HepG2 (cell line): ENCODE results near the gene SMIM43. TPM values are rescaled to one million over a fixed set of nuclear protein-coding genes. Genes with fewer than 3 reads are reported as not detected.

Source experiments
- ATAC-seq: fragments of 200-7000 bp; cut with Tn5 transposase; 3 replicates; pipeline ENCODE4 v1.9.1; 2020; ENCODE audit warnings: mild to moderate bottlenecking, moderate library complexity
- BruUV-seq: library from RNA; stranded (reverse); fragments of 400-500 nt; replicated peaks from 2 replicates; lab custom pipeline; 2021; lab: Mats Ljungman, UMichigan
- CTCF ChIA-PET: fragments of 300-600 bp; formaldehyde crosslinking; extraction: SDS; loops from one replicate; lab custom pipeline; 2021; ENCODE audit warnings: low total read pairs, inconsistent platforms, low intra/inter-chr PET ratio; lab: Yijun Ruan, JAX
- POLR2A ChIA-PET: fragments of 350-600 bp; sonication (Branson Sonifier 250); formaldehyde crosslinking; loops from one replicate; lab custom pipeline; 2020; ENCODE audit warnings: antibody characterized with exemption, inconsistent platforms; lab: Yijun Ruan, JAX
- DNase-seq: peaks from one replicate; pipeline ENCODE4 v3.0.0-alpha.2; 2015; ENCODE audit warnings: low spot score
- FAIRE-seq: peaks from 3 replicates; lab custom pipeline; 2011; peaks lifted over from hg19 to GRCh38; lab: Jason Lieb, UNC
- H2AFZ ChIP-seq: one replicate; pipeline ENCODE4 v1.6.1; 2011; ENCODE audit warnings: low read length, inconsistent platforms
- H3K27ac ChIP-seq: fragments of 300-600 bp; 3 replicates; pipeline ENCODE4 v1.8.0; 2011; ENCODE audit warnings: mixed run types, mild to moderate bottlenecking, mixed read lengths, low read length, inconsistent platforms; ENCODE audit not compliant: insufficient read depth; ENCODE audit errors: extremely low read length
- H3K27me3 ChIP-seq, 2 experiments: fragments of 200-600 bp in 1 of 2; 2 replicates in 1 of 2; 3 replicates in 1 of 2; pipeline versions ENCODE4 v1.6.0 to v1.8.0; 2011; ENCODE audit warnings: low read length in 2 of 2, mild to moderate bottlenecking in 2 of 2, moderate library complexity in 2 of 2, inconsistent platforms in 1 of 2; ENCODE audit not compliant: insufficient read depth in 2 of 2, control insufficient read depth in 1 of 2
- H3K36me3 ChIP-seq, 2 experiments: fragments of 200-600 bp in 1 of 2; replicated peaks in 1 of 2; 2 replicates in 1 of 2; 3 replicates in 1 of 2; pipeline versions ENCODE4 v1.5.1 to v1.8.0; 2011; ENCODE audit warnings: low read length in 2 of 2, inconsistent platforms in 1 of 2; ENCODE audit not compliant: insufficient read depth in 2 of 2, control insufficient read depth in 1 of 2
- H3K4me1 ChIP-seq: 2 replicates; pipeline ENCODE4 v1.5.1; 2012; ENCODE audit warnings: low read length, inconsistent platforms; ENCODE audit not compliant: insufficient read depth
- H3K4me2 ChIP-seq: 2 replicates; pipeline ENCODE4 v1.6.0; 2011; ENCODE audit warnings: low read depth, low read length, inconsistent platforms
- H3K4me3 ChIP-seq, 3 experiments: fragments of 200-600 bp in 1 of 3; sonication (generic), shearing (Covaris generic) in 1 of 3; replicated peaks in 1 of 3; 2 replicates each; pipeline ENCODE4 v1.5.1; 2011 to 2016; ENCODE audit warnings: low read length in 3 of 3, inconsistent platforms in 2 of 3, low read depth in 2 of 3, mild to moderate bottlenecking in 2 of 3, control low read depth in 1 of 3, mixed read lengths in 1 of 3; ENCODE audit not compliant: insufficient read depth in 1 of 3
- H3K79me2 ChIP-seq: one replicate; pipeline ENCODE4 v1.6.1; 2011; ENCODE audit warnings: low read length, inconsistent platforms; ENCODE audit not compliant: insufficient read depth
- H3K9ac ChIP-seq: 2 replicates; pipeline ENCODE4 v1.6.0; 2011; ENCODE audit warnings: mild to moderate bottlenecking, low read depth, low read length, inconsistent platforms; ENCODE audit not compliant: insufficient read depth
- H3K9me3 ChIP-seq: 2 replicates; pipeline ENCODE4 v1.5.1; 2012; ENCODE audit warnings: mild to moderate bottlenecking, low read length
- H4K20me1 ChIP-seq: 2 replicates; pipeline ENCODE4 v1.6.0; 2011; ENCODE audit warnings: inconsistent platforms, mild to moderate bottlenecking, low read length, moderate library complexity; ENCODE audit not compliant: insufficient read depth
- AGO2 ChIP-seq: fragments of 200-400 bp; formaldehyde crosslinking; optimal IDR thresholded peaks from 2 replicates; pipeline ENCODE3; 2017; ENCODE audit warnings: mild to moderate bottlenecking, low read depth, low read length, moderate library complexity
- CSRNP1 ChIP-seq: sonication (generic); formaldehyde crosslinking; IDR thresholded peaks from 2 replicates; pipeline ENCODE4 v1.8.1; 2023; ENCODE audit warnings: mild to moderate bottlenecking, missing genetic modification reagents
- EP300 ChIP-seq, 3 experiments: sonication (generic) in 1 of 3; formaldehyde crosslinking in 1 of 3; IDR thresholded peaks; 2 replicates each; pipeline versions ENCODE4 v1.5.1 to v1.6.1; 2011 to 2020; ENCODE audit warnings: low read depth in 2 of 3, low read length in 2 of 3, borderline replicate concordance in 1 of 3, improper control_type of control experiment in 1 of 3, mild to moderate bottlenecking in 1 of 3, missing genetic modification reagents in 1 of 3, moderate library complexity in 1 of 3
- JUNB ChIP-seq: sonication (generic); formaldehyde crosslinking; IDR thresholded peaks from 2 replicates; pipeline ENCODE4 v1.8.0; 2022; ENCODE audit warnings: missing genetic modification reagents, mild to moderate bottlenecking, borderline replicate concordance
- MXD4 ChIP-seq: IDR thresholded peaks from 2 replicates; pipeline ENCODE4 v1.6.1; 2016; ENCODE audit warnings: mild to moderate bottlenecking, missing biosample characterization, missing genetic modification reagents
- NCOA2 ChIP-seq: sonication (generic); formaldehyde crosslinking; IDR thresholded peaks from 2 replicates; pipeline ENCODE4 v1.8.0; 2022; ENCODE audit warnings: inconsistent platforms
- SRF ChIP-seq: IDR thresholded peaks from 2 replicates; pipeline ENCODE4 v1.6.1; 2011; ENCODE audit warnings: mild to moderate bottlenecking, low read depth, low read length, moderate library complexity
- ZNF468 ChIP-seq: sonication (generic); formaldehyde crosslinking; IDR thresholded peaks from 2 replicates; pipeline ENCODE4 v1.8.0; 2022; ENCODE audit warnings: mild to moderate bottlenecking, moderate library complexity, missing genetic modification reagents
- in situ Hi-C: cut with HindIII; loops from 2 replicates; pipeline ENCODE4 v1.10.0; 2017; ENCODE audit warnings: low pct_unique_long_range_greater_than_20kb; ENCODE audit not compliant: extremely low pct_ligation_motif_present
- intact Hi-C: fragments of 100-400 bp; cut with micrococcal nuclease; formaldehyde crosslinking; loops from one replicate; pipeline ENCODE4 v1.10.0; 2022; ENCODE audit not compliant: unreplicated experiment
- polyA plus RNA-seq, 8 experiments: library from polyadenylated mRNA; depleted of rRNA in 3 of 8; stranded (reverse) in 7 of 8; unstranded in 1 of 8; fragments of >200 nt; fragmentation: Illumina TruSeq in 4 of 8; extraction: Trizol in 4 of 8; gene quantifications; 2 replicates each; pipeline versions ENCODE4 v1.2.1 to v1.2.3, GENCODE V29; 2011 to 2016; ENCODE audit warnings: low read depth in 4 of 8, missing spikeins in 1 of 8, mixed read lengths in 1 of 8; ENCODE audit not compliant: insufficient read depth in 1 of 8
- total RNA-seq, 5 experiments: library from RNA; depleted of rRNA; stranded (reverse); fragments of >200 nt; fragmentation: Illumina TruSeq; extraction: Trizol; gene quantifications; 2 replicates each; pipeline ENCODE4 v1.2.3, GENCODE V29; 2016; ENCODE audit warnings: low read depth in 1 of 5

SMIM43 gene
- total and polyA plus RNA-seq, 2 of the 13 experiments (the other 11 are each of a cell fraction or from before 2014, with no cell fraction given), result not detected

GRCh38 chr4:121796283-121796682, 31.3 kb upstream of the SMIM43 start:
- Histone ChIP-seq H3K4me1 (peaks cover 61% of the 10 kb centered on the region), H3K9ac (no peak overlapping the region), H3K27me3 (no peaks in the 10 kb centered on the region; a peak in 1 of 5 replicates), H3K9me3 (no peaks in the 10 kb centered on the region), H2AFZ (no peak overlapping the region), H4K20me1 (no peaks in the 10 kb centered on the region), H3K4me2 (no peak overlapping the region), H3K36me3 (no peaks in the 10 kb centered on the region), H3K79me2 (peaks cover 1% of the 10 kb centered on the region), H3K27ac (no peak overlapping the region), H3K4me3 (no peak overlapping the region)
- no peak for FAIRE-seq
- no peak for ATAC-seq
- ChIA-PET CTCF (no interaction called here), POLR2A (no interaction called here)
- intact Hi-C loops (no loop called here), in situ Hi-C loops (no loop called here)
- no peak for DNase-seq
- BruUV-seq, result no TSS peak
- TF ChIP-seq NCOA2 (CRISPR knock-in tag), result no peak
- TF ChIP-seq SRF, result peak; percentile 60; the same call in 1 of the 2 replicates
- TF ChIP-seq EP300 (IDR thresholded peaks at IDR 0.05; ENCODE audit: low read depth in 2 of 2, low read length in 2 of 2), result no peak
- no peak for TF ChIP-seq EP300 (CRISPR knock-in tag; IDR thresholded peaks at IDR 0.05; ENCODE audit: borderline replicate concordance)
- TF ChIP-seq JUNB, result no peak
- no peak for TF ChIP-seq MXD4 (CRISPR knock-in tag)
- TF ChIP-seq ZNF468 (CRISPR knock-in tag), result no peak
- TF ChIP-seq AGO2, result no peak
- no peak for TF ChIP-seq CSRNP1 (CRISPR knock-in tag)
